GM19025 (cell line): ENCODE measurements around the gene MAPK1.
"Not testable (repeated sequence)": the region's sequence is repeated elsewhere in the genome, so short reads cannot be mapped to it uniquely, and the experiment has no call there.

Source experiments
- ATAC-seq: cut with Tn5 transposase; IDR thresholded peaks from one replicate; pipeline ENCODE4 v1.9.1; 2021; ENCODE audit warnings: mild to moderate bottlenecking, low read depth, moderate library complexity; ENCODE audit not compliant: unreplicated experiment

MAPK1 gene

GRCh38 chr22:21730535-21731308, 136.7 kb downstream of the MAPK1 start:
- no peak for ATAC-seq

- ATAC-seq, result not testable (repeated sequence)
Observed at GRCh38 chr22:21729184-21729583, 138.3 kb downstream of the MAPK1 start.

GRCh38 chr22:21728270-21728669, 139.2 kb downstream of the MAPK1 start:
- no peak for ATAC-seq

GRCh38 chr22:21727768-21728167, 139.7 kb downstream of the MAPK1 start:
- no peak for ATAC-seq

GRCh38 chr22:21727159-21727558, 140.3 kb downstream of the MAPK1 start:
- no peak for ATAC-seq

- ATAC-seq, result no peak
Observed at GRCh38 chr22:21726650-21727049, 140.8 kb downstream of the MAPK1 start.

GRCh38 chr22:21725956-21726649, 141.3 kb downstream of the MAPK1 start:
- ATAC-seq, result no peak

GRCh38 chr22:21724496-21724895, 142.9 kb downstream of the MAPK1 start:
- ATAC-seq, result not testable (repeated sequence)

GRCh38 chr22:21721195-21721852, 146.1 kb downstream of the MAPK1 start:
- not testable (repeated sequence) for ATAC-seq

GRCh38 chr22:21720191-21720859, 147.1 kb downstream of the MAPK1 start:
- ATAC-seq, result not testable (repeated sequence)

GRCh38 chr22:21719024-21719423, 148.4 kb downstream of the MAPK1 start:
- no peak for ATAC-seq

- ATAC-seq, result no peak
Observed at GRCh38 chr22:21718499-21718898, 148.9 kb downstream of the MAPK1 start.

GRCh38 chr22:21716395-21717122, 150.9 kb downstream of the MAPK1 start:
- ATAC-seq, result not testable (repeated sequence)

- no peak for ATAC-seq
Observed at GRCh38 chr22:21714786-21715185, 152.7 kb downstream of the MAPK1 start.

GRCh38 chr22:21714059-21714770, 153.2 kb downstream of the MAPK1 start:
- ATAC-seq, result no peak

GRCh38 chr22:21713428-21714058, 153.9 kb downstream of the MAPK1 start:
- no peak for ATAC-seq

GRCh38 chr22:21712751-21713427, 154.6 kb downstream of the MAPK1 start:
- no peak for ATAC-seq

GRCh38 chr22:21711851-21712250, 155.6 kb downstream of the MAPK1 start:
- ATAC-seq, result no peak

- ATAC-seq, result no peak
Observed at GRCh38 chr22:21710156-21710555, 157.3 kb downstream of the MAPK1 start.
